Duodenal mucosa (tissue), 2 donors: ENCODE data around the gene SPRED1.

Experiments
- H3K27ac ChIP-seq: one replicate; pipeline ENCODE4 v1.7.0; 2013; ENCODE audit warnings: low read depth, low read length
- H3K27me3 ChIP-seq, 2 donors: one replicate each; pipeline ENCODE4 v1.7.0; 2013; ENCODE audit warnings: low read length in 2 of 2, control low read depth in 1 of 2; ENCODE audit not compliant: insufficient read depth in 2 of 2, control insufficient read depth in 1 of 2
- H3K36me3 ChIP-seq, 2 donors: one replicate each; pipeline ENCODE4 v1.7.0; 2013; ENCODE audit warnings: low read length in 2 of 2, control low read depth in 1 of 2; ENCODE audit not compliant: insufficient read depth in 2 of 2, control insufficient read depth in 1 of 2
- H3K4me1 ChIP-seq, 2 donors: one replicate each; pipeline ENCODE4 v1.7.0; 2013; ENCODE audit warnings: low read length in 2 of 2, control low read depth in 1 of 2; ENCODE audit not compliant: insufficient read depth in 2 of 2, control insufficient read depth in 1 of 2
- H3K4me3 ChIP-seq, 2 donors: one replicate each; pipeline ENCODE4 v1.7.0; 2013; ENCODE audit warnings: low read length in 2 of 2, low read depth in 1 of 2
- H3K9ac ChIP-seq, 2 donors: one replicate each; pipeline ENCODE4 v1.7.0; 2013; ENCODE audit warnings: low read length in 2 of 2, low read depth in 1 of 2
- H3K9me3 ChIP-seq, 2 donors: one replicate each; pipeline ENCODE4 v1.7.0; 2013; ENCODE audit warnings: low read length in 2 of 2, control low read depth in 1 of 2; ENCODE audit not compliant: control insufficient read depth in 1 of 2

SPRED1 gene

DNA sequence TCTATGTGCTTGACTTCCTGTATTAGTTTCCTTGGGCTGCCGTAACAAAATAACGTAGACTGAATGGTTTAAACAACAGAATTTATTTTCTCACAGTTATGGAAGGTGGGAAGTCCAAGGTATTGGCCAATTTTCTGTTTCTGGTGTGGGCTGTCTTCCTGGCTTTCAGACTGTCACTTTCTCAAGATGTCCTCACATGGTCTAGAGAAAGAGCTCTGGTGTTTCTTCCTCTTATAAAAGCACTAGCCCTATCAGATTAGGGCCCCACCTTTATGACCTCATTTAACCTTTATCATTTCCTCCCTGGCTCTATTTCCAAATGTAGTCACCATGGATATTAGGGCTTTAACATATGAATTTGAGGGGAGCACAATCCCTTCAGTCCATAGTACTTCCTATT lies 54.6 kb downstream of the SPRED1 start:
- peaks cover 0 to 2% of the 10 kb centered on the region in 2 donors for H3K4me1 ChIP-seq
- no peaks in the 10 kb centered on the region for H3K9me3 ChIP-seq
- no peaks in the 10 kb centered on the region for H3K36me3 ChIP-seq
- H3K27me3 ChIP-seq = no peaks in the 10 kb centered on the region
- H3K9ac ChIP-seq = no peak overlapping the region
- no peak overlapping the region for H3K27ac ChIP-seq
- H3K4me3 ChIP-seq = no peak overlapping the region

- no peaks in the 10 kb centered on the region for H3K36me3 ChIP-seq
- no peaks in the 10 kb centered on the region for H3K9me3 ChIP-seq
- H3K9ac ChIP-seq = no peak overlapping the region
- H3K4me1 ChIP-seq = peaks cover 0 to 4% of the 10 kb centered on the region in 2 donors
- no peak overlapping the region for H3K27ac ChIP-seq
- H3K27me3 ChIP-seq = no peaks in the 10 kb centered on the region
- no peak overlapping the region for H3K4me3 ChIP-seq
Observed at GRCh38 chr15:38307861-38308641, 55.4 kb downstream of the SPRED1 start.

DNA sequence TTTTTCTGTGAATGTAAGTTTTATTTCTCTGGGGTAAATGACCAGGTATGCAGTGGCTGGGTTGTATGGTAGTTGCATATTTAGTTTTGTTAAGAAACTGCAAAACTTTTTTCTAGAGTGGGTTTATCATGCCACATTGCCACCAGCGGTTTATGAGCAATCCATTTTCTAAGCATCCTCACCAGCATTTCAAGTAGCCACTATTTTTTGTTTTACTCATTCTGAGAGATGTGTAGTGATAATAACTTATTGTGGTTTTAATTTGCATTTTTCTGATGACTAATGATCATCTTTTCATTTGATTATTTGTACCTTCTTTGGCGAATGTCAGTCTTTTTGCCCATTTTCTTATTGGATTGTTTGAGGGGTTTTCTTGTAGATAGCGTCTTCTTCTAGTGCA lies 56.2 kb downstream of the SPRED1 start:
- Histone ChIP-seq H3K4me3 (no peak overlapping the region), H3K4me1 (peaks cover 0 to 4% of the 10 kb centered on the region in 2 donors), H3K27ac (no peak overlapping the region)

DNA sequence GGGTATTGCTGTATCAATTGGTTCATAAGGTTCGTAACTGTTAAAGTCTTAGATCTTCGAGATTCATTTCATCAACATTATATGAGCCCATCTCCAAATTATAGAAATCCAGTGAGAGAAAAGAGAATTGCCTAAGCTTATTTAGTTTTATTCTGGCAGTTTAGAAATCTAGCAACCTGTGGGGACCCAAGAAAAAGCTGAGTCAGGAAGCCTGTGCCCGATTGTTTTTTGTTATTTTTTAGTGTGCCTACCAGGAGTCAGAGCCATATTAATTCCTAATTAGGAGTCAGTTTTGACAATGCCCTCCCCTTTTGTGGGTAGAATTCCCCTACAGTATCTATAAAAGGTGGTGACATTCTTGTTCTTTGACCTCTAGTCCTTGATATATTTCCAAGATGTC lies 59.6 kb downstream of the SPRED1 start:
- H3K9me3 ChIP-seq = no peaks in the 10 kb centered on the region

More for the DNA sequence above, 56.2 kb downstream of the SPRED1 start:
- H3K27me3 ChIP-seq = no peaks in the 10 kb centered on the region
- H3K36me3 ChIP-seq = no peaks in the 10 kb centered on the region
- no peaks in the 10 kb centered on the region for H3K9me3 ChIP-seq
- H3K9ac ChIP-seq = no peak overlapping the region

DNA sequence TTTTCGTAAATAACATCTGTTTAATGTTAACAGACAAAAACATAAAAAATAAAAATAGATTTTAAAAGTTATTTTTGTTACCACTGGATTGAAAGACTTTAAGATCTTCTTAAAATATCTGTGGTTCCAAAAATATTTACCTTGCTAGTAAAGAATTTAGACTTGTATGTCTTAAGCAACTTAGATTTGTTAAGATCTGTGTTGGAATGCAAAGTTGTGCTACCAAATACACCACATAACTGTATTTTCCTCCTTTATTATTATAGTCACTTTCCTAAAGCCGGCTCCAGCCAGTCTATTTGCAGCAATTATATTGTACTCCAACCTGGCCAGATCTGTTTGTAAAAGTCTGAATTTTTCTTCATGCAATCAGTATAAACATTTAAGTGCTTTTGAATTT lies 63.7 kb downstream of the SPRED1 start:
- no peak overlapping the region for H3K4me3 ChIP-seq
- no peaks in the 10 kb centered on the region for H3K27me3 ChIP-seq
- H3K4me1 ChIP-seq = peaks cover 0 to 4% of the 10 kb centered on the region in 2 donors
- no peaks in the 10 kb centered on the region for H3K36me3 ChIP-seq
- no peak overlapping the region for H3K9ac ChIP-seq
- H3K27ac ChIP-seq = no peak overlapping the region
- no peaks in the 10 kb centered on the region for H3K9me3 ChIP-seq

More for the DNA sequence above, 59.6 kb downstream of the SPRED1 start:
- Histone ChIP-seq H3K36me3 (no peaks in the 10 kb centered on the region), H3K4me1 (peaks cover 0 to 4% of the 10 kb centered on the region in 2 donors), H3K27ac (no peak overlapping the region), H3K4me3 (no peak overlapping the region), H3K9ac (no peak overlapping the region), H3K27me3 (no peaks in the 10 kb centered on the region)

DNA sequence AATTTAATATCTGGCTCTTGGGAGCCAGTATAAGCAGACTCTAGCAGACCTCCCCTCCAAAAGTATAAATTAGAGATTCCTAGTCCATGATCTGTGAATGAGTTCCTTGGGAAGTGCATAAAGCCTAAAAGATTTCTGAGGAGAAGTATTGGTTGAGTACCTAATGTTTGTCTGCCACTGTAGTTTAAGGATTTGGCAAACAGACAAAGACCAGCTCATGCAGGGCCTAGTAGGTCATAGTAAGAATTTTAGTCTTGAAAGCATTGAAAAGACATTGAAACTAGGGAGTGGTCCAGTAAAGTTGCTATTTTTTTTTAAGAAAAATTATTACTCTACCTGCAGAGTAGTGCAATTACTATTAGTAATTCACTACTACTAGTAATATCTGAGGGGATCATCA lies 67.5 kb downstream of the SPRED1 start:
- H3K27me3 ChIP-seq = no peaks in the 10 kb centered on the region
- H3K27ac ChIP-seq = no peak overlapping the region
- peaks cover 0 to 2% of the 10 kb centered on the region in 2 donors for H3K36me3 ChIP-seq
- no peaks in the 10 kb centered on the region for H3K9me3 ChIP-seq
- no peak overlapping the region for H3K9ac ChIP-seq
- H3K4me3 ChIP-seq = no peak overlapping the region
- H3K4me1 ChIP-seq = no peaks in the 10 kb centered on the region

DNA sequence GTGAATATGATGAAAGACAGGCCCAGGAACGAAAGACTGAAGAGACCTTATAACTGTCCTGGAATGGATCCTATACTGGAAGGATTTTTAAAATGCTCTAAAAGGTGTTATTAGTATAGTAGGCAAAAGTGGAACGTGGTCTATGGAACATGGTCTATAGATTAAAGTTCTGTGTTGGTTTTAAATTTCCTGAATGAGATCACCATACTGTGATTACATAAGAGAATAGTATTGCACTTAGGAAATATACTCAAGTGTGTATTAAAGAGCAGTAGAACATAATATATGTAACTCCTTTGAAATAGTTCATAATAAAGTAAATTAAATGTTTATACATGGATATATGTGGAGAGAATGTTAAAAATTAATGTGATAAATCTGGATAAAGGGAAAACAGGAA lies 68.2 kb downstream of the SPRED1 start:
- H3K27me3 ChIP-seq = no peaks in the 10 kb centered on the region
- peaks cover 0 to 2% of the 10 kb centered on the region in 2 donors for H3K36me3 ChIP-seq
- no peaks in the 10 kb centered on the region for H3K4me1 ChIP-seq
- no peak overlapping the region for H3K9ac ChIP-seq
- no peak overlapping the region for H3K27ac ChIP-seq
- H3K9me3 ChIP-seq = no peaks in the 10 kb centered on the region
- H3K4me3 ChIP-seq = no peak overlapping the region

DNA sequence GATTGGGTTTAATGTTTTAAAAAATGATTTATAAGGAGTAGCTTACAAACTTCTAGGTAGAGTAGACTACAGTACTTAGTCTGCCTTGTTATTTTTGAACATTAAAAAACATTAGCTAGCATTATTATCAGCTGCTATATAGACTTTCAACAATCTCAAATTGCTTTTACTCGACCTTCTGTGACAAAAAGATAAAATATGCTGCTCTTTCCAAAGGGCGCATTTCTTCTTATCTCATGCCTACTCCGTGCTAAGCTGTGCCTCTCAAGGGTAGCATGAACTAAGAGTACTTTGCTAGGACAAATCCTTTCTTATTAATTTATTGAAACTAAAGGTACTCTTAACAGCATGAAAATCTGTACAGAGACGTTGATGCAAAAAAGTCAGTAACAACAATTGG lies 71.3 kb downstream of the SPRED1 start:
- H3K9ac ChIP-seq = no peak overlapping the region
- H3K9me3 ChIP-seq = no peaks in the 10 kb centered on the region
- H3K36me3 ChIP-seq = peaks cover 0 to 2% of the 10 kb centered on the region in 2 donors
- no peak overlapping the region for H3K27ac ChIP-seq
- H3K4me3 ChIP-seq = no peak overlapping the region
- H3K27me3 ChIP-seq = no peaks in the 10 kb centered on the region
- no peaks in the 10 kb centered on the region for H3K4me1 ChIP-seq

DNA sequence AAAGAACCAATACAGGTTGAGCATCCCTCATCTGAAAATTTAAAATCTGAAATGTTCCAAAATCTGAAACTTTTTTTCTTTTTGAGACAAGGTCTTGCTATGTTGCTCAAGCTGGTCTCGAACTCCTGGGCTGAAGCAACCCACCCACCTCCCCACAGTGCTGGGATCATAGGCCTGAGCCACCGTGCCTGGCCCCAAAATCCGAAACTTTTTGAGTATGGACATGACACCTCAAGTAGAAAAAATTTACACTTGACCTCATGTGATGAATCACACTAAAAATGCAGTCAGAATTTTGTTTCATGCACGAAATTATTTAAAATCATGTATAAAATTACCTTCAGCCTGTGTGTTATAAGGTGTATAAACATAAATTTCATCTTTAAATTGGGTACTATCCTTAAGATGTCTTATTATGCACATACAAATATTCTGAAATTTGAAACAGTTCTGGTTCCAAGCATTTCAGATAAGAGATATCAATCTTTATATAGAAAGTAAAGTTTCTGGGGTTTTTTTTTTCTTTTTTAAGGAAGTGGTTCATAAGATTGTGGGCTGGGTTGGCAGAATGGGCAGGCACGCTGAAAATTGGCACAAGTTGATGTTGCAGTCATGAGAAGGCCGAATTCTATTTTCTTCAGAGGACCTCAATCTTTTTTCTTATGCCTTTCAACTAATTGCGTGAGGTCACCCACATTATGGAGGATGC lies 72.5 kb downstream of the SPRED1 start:
- peaks cover 0 to 2% of the 10 kb centered on the region in 2 donors for H3K36me3 ChIP-seq
- H3K4me3 ChIP-seq = no peak overlapping the region
- no peaks in the 10 kb centered on the region for H3K9me3 ChIP-seq
- H3K4me1 ChIP-seq = no peaks in the 10 kb centered on the region
- no peaks in the 10 kb centered on the region for H3K27me3 ChIP-seq
- H3K9ac ChIP-seq = no peak overlapping the region
- no peak overlapping the region for H3K27ac ChIP-seq

DNA sequence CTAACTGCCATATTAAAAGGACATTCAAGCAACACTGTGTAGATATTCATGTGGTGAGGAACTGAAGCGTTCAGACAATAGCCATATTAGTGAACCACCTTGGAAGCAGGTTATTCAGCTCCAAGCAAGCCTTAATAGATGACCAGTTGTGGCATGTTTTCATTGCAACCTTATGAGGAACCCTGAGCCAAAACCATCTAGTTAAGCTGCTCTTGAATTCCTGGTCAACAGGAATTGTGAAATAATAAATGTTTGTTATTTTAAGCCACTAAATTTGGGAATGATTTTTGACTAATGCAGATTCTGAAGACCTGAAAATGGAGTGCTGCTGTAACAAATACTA lies 73.0 kb downstream of the SPRED1 start:
- no peaks in the 10 kb centered on the region for H3K4me1 ChIP-seq
- H3K27me3 ChIP-seq = no peaks in the 10 kb centered on the region
- peaks cover 0 to 2% of the 10 kb centered on the region in 2 donors for H3K36me3 ChIP-seq
- H3K9me3 ChIP-seq = no peaks in the 10 kb centered on the region
- no peak overlapping the region for H3K4me3 ChIP-seq
- H3K9ac ChIP-seq = no peak overlapping the region
- no peak overlapping the region for H3K27ac ChIP-seq
